Dedifferentiated amniotic fluid mesenchymal stem cell (primary cell): Measurements from ENCODE around the gene CCR9.

ENCODE experiments used
- DNase-seq: peaks from one replicate; pipeline ENCODE4 v3.0.0-alpha.2; 2016; ENCODE audit errors: extremely low spot score

CCR9 gene

GRCh38 chr3:45872569-45872968 is 13.8 kb upstream of the CCR9 start:
- DNase-seq: no peak

- DNase-seq: no peak
Measured at GRCh38 chr3:45873036-45873435, 13.3 kb upstream of the CCR9 start.

- no peak for DNase-seq
Measured at GRCh38 chr3:45873638-45874037, 12.7 kb upstream of the CCR9 start.

GRCh38 chr3:45874677-45875346 is 11.5 kb upstream of the CCR9 start:
- DNase-seq: no peak

- DNase-seq: no peak
Measured at GRCh38 chr3:45878124-45878523, 8.2 kb upstream of the CCR9 start.

- DNase-seq: no peak
Measured at GRCh38 chr3:45880725-45881077, 5.6 kb upstream of the CCR9 start.

GRCh38 chr3:45881078-45882022 is 5.0 kb upstream of the CCR9 start:
- DNase-seq: no peak

- DNase-seq: no peak
Measured at GRCh38 chr3:45884368-45885201, 1.8 kb upstream of the CCR9 start.

- no peak for DNase-seq
Measured at GRCh38 chr3:45887285-45887684, 942 bp downstream of the CCR9 start.

- DNase-seq: no peak
Measured at GRCh38 chr3:45887759-45888511, 1.6 kb downstream of the CCR9 start.

GRCh38 chr3:45889337-45889736 is 3.0 kb downstream of the CCR9 start:
- DNase-seq: no peak

GRCh38 chr3:45890405-45890804 is 4.1 kb downstream of the CCR9 start:
- DNase-seq: no peak

GRCh38 chr3:45892161-45892560 is 5.8 kb downstream of the CCR9 start:
- DNase-seq: no peak

- DNase-seq: no peak
Measured at GRCh38 chr3:45894015-45894414, 7.7 kb downstream of the CCR9 start.

- DNase-seq: no peak
Measured at GRCh38 chr3:45895686-45896468, 9.5 kb downstream of the CCR9 start.

- peak; percentile 37 for DNase-seq
Measured at GRCh38 chr3:45896956-45897355, 10.6 kb downstream of the CCR9 start.

GRCh38 chr3:45904931-45905330 is 18.6 kb downstream of the CCR9 start:
- DNase-seq: no peak

GRCh38 chr3:45905755-45906154 is 19.4 kb downstream of the CCR9 start:
- no peak for DNase-seq

GRCh38 chr3:45906681-45907407 is 20.5 kb downstream of the CCR9 start:
- peak; percentile 55 for DNase-seq
